GM21526 (cell line): ENCODE results near the gene FKBP1B.
"Not testable (repeated sequence)": the region's sequence is repeated elsewhere in the genome, so short reads cannot be mapped to it uniquely, and the experiment has no call there.

ENCODE experiments used
- ATAC-seq: cut with Tn5 transposase; IDR thresholded peaks from one replicate; pipeline ENCODE4 v1.9.1; 2021; ENCODE audit warnings: moderate library complexity; ENCODE audit not compliant: unreplicated experiment, low FRiP score

Gene FKBP1B

DNA sequence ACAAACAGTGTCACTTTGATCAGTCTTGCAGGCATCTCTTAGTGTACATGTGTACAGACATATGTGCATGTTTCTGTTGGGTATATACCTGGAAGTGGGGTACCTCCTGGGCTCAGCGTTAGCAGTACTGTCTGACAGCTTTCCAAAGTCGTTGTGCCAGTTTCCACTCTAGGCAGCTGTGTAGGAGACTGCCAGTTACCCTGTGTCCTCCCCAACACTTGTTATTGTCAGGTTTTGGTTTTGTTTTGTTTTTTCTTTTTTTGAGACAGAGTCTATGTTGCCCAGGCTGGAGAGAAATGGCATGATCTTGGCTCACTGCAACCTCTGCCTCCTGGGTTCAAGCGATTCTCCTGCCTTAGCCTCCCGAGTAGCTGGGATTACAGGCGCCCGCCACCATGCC, 6.2 kb downstream of the FKBP1B start:
- ATAC-seq = no peak

DNA sequence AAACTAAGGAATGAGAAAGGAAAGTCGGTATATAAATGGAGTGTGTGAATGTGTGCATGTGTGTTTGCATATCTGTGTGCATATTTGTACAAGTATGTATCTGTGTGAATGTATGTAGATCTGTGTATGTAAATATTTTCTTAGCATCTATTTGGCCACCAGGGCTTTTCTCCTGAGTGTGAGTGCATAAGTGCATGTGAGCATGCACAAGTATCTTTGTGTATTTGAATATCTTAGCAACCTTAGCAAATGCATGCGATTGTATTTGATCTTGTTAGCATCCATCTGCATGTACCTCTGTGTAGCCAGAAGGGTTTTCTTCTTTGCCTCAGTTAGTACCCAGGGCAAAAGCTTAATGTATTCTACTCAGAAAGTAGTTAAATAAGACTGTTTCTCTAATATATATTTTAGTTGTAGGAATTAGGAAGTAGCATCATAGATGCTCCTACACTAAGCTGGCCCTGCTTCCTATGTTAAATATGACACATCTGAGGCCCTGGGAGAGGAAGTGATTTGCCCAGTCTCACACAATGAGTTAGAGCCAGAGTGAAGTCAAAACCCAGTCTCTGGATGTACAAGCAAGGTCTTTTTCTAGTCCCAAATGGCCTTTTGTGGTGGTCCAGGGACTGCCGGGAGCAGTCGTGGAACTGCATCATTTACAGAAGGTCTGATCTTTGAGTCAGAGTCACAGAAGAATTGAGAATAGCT, 9.2 kb downstream of the FKBP1B start:
- no peak for ATAC-seq

DNA sequence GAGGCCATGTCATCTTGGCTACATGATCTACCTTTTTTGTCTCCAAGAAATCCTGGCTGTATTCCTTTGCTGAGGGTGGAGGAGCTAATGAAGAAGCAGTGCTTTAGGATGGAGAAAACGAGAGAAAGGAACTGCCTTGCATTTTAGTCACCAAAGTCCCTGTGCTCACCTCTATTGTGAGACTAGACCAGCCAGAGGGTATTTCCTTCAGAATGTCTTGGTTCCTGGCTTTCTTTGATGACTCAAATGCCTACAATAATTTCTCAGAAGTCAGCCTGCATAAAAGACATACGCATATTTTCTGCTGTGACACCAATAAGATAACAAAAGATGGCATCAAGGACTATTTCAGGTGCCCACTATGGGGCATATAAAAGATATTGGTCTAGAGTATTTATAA, 15.8 kb downstream of the FKBP1B start:
- ATAC-seq = no peak

DNA sequence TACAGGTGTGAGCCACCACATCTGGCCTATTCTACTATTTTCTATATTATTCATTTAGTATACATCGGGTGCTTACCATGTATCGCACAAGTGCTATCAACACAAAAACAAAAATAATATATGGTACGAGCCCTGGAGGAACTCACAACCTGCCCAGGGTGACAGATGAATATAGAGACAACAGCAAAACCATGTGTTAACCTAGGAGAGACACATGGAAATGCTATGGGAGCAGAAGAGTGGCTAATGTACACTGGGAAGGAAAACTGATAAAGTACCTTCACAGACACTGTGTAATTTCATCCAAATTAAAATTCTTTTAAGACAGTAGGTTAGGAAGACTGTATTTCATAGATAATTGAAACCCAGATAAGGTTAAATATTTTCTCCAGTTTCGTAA, 22.7 kb downstream of the FKBP1B start:
- ATAC-seq = no peak

DNA sequence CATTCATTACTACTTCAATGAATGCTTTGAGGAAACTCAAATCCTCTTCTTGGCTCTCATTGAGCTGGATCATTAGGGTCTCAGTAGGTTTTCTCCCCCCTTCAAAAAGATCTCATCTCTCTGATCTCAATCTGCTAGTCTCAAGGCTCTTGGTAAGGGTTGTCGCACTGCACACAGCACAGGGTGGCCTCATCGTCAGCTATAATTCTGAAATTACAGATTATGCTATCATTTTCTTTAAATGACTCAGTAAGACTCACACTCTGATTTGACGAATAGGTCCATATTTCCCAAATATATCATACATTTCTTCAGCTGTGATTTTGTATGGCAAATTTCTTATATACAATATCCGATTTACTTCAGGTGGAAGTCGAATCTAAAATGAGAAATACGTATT, 24.3 kb downstream of the FKBP1B start:
- no peak for ATAC-seq

DNA sequence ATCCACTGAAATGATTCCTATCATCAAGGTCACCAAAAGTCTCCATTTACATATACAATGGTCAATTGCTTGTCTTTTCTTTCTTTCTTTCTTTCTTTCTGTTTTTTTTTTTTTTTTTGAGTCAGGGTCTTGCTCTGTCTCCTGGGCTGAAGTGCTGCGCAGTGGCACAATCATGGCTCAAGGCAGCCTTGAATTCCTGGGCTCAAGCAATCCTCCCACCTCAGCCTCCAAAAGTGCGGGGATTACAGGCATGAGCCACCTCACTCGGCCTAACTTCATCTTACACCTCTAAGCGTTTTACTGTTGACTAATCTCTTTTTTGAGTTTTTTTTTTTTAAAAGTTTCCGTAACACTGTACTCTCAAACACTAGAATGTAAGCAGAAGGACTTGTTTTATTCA, 25.7 kb downstream of the FKBP1B start:
- no peak for ATAC-seq

DNA sequence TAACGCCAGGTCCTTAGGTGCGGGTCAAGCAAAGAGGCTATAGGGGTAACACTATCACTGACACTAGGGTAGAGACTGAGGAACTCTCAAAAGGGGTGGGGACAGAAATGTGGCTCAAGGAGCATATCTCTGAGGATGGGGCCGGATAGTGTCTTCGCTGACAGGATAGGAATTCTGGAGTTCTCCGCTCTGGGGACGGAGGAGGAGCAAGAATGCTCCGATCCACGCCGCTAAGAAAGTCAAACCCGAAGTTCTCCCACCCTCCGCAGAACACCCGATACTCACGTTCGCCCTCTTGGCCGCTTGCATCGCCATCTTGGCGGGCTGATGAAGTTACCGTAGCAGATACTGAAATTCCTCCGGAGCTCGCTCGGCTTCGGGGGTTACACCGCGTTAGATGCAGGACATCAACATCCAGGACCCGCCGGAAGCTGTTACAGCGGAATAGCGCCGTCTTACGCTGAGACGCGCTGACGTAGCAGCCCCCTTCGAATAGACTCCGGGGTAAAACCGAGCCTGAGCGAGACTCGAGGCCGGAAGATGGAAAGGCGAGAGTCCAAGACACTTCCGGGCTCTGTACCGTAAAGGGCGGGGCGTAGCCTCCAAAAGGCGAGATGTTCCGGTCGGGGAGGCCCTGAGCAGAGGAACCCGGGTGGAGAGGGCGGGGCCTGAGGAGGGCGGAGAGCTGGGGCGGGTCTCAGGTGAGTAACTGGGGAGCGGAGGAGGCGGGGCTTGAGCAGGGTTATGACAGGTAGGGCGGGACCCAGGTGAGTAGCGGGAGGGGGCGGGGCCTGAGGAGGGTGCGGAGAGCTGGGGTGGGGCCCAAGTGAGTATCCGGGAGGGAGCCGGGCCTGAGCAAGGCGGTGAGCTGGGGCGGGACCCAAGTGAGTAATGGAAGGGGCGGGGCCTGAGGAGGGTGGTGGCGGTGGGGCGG, 26.6 kb downstream of the FKBP1B start, which contains the start of gene SF3B6:
SF3B6 (minus strand) TSS at position 412 of the 934 bp plus-strand sequence; CDS start at position 315, 97 bp downstream.
- ATAC-seq = peak; percentile 92

DNA sequence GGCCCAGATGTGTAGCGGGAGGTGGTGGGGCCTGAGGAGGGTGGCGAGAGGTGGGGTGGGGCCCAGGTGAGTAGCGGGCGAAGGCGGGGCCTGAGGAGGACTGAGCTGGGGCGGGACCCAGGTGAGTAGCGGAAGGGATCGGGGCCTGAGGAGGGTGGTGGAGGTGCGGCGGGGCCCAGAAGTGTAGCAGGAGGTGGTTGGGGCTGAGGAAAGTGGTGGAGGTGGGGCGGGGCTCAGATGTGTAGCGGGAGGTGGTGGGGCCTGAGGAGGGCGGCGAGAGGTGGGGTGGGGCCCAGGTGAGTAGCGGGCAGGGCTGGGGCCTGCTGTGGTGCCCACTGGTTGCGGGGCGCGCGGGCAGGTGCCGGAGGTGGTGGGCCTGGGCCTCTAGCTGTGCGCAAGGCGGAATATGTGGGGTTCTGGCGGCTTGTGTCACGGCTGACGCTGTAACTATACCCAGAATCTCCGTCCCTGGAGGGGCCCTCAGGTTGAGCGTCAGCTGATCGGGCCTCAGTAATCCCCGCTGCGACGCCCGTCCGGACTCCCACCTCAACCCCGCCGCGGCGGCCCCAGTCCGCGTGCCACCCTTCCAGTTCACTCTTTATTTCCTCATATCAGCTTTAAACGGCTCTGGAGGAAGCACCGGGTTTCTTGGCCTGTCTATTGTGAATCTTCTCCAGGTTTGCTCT, 27.5 kb downstream of the FKBP1B start:
- peak; percentile 4 for ATAC-seq

DNA sequence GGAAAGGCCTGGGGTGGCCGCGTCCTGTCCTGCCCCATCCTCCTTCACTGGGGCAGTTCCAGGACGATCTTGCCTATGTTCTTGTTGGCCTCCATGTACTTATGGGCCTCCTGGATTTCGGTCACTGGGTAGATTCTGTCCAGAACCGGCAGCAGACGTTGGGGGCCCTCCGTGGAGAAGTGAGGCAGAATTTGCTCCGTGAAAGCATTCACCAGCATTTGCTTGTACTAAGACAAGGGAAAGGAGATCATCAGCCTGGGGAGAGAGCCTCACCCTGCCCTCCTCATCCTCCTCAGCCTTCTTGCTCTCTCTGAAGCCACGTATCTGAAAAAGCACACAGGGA, 28.0 kb downstream of the FKBP1B start:
- no peak for ATAC-seq

DNA sequence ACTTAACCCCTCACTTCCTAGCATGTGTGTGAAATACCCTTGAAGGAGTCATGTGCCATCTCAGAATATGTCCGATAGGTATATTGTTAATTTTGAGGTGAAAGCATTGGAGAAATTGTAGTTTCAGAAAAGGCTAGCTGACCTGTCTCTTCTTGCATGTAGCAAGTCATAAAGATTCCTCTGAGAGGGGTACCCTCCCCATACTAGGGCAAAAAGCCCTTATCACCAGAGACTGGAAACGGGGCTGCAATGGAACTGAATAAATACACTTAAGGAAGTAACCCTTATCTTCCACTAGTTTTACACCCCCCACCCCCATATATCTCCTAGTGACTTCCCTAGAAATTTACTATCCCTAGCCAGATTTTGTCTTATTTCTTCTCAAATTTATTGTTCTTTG, 28.3 kb downstream of the FKBP1B start:
- no peak for ATAC-seq

DNA sequence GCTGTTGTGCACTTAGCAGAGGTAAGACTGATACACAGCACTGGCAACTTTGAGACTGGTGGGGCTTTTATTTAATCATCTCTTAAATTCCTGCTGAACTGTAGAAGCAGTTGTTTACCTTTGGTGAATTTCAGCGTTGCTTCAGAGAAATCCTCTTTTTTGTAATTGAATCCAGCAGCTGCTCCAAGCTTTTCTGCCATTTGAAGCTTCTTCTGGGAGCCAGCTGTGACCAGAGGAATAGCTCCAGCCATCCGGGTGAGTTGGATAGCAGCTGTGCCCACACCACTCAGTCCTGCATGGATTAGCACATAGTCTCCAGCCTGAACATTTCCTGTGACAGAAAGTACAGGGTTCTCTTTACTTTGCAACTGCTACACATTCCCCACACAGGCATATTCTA, 31.2 kb downstream of the FKBP1B start:
- ATAC-seq = no peak

DNA sequence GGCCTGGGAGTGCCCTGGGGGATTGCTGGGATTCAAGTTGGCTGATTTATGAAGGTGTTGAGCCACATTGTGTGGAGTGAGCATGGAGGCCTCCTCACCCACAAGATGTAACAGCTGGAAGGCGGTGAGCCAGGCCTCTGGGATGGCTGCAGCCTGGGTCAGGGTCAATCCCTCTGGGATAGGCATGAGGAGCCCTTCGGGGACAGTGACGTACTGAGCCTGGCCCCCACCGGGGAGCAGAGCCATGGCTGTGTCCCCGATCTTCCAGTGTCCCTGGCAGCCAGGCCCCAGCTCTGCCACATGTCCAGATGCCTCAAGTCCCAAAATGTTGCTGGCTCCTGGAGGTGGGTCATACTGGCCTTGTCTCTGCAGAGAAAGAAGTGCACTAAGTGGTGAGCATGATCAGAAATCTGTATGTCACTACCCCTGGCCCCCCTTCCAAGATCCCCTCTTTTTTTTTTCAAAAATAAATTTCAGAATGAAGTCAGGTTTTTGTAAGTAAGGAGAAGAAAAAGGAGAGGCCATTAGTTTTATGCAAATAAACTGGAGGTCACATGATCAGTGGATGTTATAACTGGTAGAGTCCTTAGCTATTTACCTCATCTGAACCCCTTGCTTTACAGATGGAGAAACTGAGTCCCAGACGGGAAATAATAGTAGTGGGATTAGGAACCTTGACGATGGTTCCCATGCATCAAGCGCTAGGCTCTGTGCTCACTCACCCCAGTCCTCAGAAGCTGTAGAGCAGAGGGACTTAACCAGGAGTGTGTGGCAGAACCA, 33.4 kb downstream of the FKBP1B start:
- ATAC-seq = no peak

DNA sequence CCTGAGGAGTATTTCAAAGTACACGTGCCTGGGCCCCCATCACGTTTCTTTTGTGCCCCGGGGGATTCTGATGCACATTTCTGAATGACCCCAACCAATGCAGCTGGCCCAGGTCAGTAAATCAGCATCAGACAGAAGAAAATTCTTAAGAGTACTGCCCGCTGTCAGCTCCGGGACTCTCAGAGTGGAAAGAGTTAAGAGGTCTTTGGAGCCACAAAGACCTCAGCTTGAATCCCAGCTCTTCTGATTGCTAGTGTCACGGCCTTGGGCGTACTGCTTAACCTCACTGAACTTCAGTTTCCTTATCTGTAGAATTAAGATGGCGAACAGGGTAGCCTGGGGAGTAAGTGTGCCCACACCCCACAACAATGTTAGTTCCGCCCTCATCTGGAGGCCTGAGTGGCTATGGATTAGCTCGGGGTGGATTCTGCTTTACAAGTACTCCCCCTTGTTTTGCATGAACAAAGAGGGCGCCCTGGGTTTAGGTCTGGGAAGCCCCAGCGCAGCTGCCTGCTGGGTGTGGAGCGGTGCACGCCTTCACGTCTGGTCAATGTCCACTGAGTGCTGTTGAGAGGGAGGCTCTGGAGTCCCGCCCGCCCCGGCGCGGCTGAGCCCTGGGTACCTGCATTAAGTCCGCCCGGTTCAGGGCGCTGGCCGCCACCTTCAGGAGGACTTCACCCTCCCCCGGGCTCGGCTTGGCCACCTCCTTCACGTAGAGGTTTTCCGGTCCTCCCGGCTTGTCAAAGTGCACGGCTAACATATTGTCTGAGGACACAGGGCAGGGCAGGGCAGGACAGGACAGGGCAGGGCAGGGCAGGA, 34.2 kb downstream of the FKBP1B start:
- ATAC-seq = peak; percentile 69

DNA sequence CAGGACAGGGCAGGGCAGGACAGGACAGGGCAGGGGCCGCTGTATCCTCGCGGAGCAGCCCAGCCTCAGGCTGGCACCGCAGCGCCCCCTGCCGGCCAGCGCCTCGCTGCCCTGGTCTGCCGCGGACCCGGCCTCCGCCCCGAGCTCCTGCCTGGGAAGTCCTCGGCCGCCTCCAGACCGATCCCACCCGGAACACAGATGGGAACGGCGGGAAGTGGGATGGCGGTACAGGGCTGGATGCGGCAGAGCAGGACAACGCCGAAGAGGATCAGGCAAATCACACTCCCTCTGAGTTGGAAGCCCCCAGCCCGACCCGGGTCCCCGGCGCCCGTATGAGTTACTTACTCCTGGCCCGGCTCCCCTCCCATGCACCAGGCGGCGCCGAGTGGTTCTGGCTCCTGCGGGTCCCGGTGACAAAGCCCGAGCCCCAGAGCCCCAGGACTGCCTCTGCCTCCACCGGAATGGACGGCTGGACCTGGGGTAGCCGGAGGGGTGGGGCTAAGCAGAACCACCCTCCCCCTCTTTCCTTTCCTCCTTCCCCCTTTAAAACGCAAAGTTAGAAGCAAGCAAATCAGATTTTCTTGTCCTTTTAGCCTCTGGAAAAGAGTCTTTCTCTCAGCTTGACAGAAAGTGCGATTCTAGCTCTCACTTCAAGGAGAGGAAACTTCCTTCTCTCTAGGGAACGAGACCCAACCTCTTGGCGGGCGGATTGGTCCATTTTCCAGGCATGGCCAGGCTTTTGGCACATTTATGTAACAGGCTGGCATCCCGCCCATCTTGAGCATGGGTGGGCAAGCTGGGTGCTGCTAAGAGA, 35.1 kb downstream of the FKBP1B start, which contains the start of gene TP53I3:
TP53I3 (minus strand) TSS at position 449 of the 814 bp plus-strand sequence. CDS start 508 bp downstream, outside the sequence.
- ATAC-seq = peak; percentile 71

DNA sequence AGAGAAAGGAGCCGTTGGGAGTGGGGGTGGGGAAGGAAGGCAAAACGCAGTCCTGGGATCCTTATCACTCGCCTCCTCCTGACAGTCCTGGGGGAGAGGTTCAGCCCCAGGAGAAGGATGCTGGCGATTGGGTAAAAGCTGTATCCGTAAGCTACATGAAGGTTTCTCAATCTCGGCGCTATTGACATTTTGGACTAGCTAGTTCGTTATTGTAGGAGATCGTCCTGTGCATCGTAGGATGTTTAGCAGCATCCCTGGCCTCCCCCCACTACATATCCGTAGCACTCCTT, 35.6 kb downstream of the FKBP1B start:
- ATAC-seq = no peak

DNA sequence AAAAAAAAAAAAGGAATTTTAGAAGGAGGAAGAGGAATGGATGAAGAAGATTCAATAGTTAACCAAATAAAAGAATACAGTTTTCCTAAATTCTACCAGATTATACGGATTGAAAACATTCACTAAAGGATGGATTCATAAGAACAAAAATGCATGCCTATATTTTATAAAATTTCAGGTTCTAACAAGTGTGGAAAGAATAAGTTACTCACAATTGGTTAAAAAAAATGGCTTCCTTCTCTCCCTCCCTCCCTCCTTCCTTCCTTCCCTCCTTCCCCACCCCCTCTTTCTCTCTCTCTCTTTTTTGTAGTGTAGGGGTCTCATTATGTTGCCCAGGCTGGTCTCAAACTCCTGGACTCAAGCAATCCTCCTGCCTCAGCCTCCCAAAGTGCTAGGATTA, 36.7 kb downstream of the FKBP1B start:
- no peak for ATAC-seq

DNA sequence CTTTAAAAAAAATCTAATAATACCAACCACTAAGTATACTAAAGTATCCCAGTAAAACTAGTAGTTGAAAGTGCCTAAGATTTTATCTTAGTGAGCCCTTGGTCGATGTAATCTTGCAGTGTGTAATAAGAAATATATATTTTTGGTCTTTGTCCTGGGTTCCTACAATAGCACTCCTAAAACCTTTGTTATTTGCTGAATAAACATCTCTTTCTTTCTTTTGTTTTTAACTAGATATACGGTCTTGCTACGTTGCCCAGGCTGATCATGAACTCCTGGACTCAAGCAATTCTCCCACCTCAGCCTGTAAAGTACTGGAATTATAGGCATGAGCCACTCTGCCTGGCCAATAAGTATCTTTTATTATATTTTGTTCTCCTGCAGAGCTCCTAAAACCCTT, 37.5 kb downstream of the FKBP1B start:
- no peak for ATAC-seq

DNA sequence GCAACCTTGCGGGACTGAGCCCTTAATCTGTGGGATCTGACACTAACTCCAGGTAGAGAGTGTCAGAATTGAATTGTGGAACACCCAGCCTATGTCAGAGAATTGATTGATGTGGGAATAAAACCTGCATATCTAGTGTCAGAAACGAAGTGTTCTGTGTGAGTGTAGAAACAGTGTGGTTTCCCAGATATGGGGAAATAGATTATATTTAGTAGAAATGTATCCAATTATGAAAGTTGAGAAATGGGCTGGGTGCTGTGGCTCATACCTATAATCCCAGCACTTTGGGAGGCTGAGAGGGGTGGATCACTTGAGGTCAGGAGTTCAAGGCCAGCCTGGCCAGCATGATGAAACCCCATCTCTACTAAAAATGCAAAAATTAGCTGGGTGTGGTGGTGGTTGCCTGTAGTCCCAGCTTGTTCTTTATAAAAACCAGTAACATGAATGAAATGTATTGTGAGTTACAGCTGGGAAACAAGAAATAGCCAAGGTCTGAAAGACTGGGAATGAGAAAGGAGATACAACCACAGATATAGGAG, 39.3 kb downstream of the FKBP1B start:
- no peak for ATAC-seq

DNA sequence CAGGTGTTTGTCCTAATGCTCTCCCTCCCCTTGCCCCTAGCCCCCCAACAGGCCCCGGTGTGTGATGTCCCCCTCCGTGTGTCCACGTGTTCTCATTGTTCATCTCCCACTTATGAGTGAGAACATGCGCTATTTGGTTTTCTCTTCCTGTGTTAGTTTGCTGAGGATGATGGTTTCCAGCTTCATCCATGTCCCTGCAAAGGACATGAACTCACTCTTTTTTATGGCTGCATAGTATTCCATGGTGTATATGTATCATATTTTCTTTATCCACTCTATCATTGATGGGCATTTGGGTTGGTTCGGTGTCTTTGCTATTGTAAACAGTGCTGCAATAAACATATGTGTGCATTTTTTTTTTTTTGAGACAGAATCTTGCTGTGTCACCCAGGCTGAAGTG, 43.7 kb downstream of the FKBP1B start:
- ATAC-seq = not testable (repeated sequence)
